AG10803 (cell line): ENCODE data around the gene TNFAIP2.

Experiments used
- DNase-seq: peaks from one replicate; pipeline ENCODE4 v3.0.0; 2010; ENCODE audit warnings: low read depth
- H3K4me3 ChIP-seq: 2 replicates; pipeline ENCODE4 v1.5.1; 2011; ENCODE audit warnings: mild to moderate bottlenecking, low read length, control low read depth
- CTCF ChIP-seq: conservative IDR thresholded peaks from 2 replicates; pipeline ENCODE4 v1.5.1; 2011; ENCODE audit warnings: mild to moderate bottlenecking, low read length, control low read depth, inconsistent platforms

Gene TNFAIP2

DNA sequence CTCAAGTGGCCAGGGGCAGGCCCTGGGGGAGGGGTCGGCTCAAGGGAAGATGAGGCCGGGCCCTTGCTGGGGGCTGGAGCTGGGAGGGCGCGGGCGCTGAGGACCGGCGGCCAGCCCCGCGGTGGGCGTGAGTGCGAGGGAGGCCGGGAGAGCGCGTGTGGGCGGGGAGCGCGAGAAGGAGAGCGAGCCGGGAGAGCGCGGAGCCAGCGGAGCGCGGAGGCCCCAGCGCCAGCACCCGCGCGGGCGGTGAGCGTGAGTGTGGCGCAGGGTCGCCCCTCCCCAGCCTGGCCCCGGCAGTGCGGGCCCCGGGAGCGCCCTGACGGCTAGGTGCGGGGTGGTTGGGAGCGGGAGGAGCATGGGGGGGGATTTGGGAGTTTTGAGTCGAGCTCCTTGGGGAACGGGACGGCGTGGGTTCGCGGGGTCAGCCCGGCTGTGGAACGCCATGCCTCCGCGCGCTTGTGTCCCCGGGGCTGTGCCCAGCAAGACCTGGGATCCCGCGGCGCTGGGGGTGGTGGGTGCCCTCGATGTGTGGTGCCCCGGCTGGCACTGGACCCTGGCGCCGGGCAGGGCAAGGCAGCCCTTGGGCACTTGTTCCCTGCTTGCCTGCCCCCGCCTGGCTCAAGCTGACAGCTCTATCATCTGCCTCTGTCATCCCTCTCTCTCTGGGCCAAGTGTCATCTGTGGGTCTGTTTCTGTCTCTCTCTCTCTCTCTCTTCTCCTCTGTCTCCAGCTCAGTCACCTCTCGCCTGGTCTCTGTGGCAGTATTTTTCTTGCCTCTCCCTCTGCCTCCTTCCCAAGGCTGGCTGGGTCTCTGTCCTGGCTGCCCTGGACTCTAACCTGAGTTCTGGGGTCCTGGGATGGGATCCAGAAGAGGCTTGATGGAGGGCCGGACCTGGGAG is 39.0 kb upstream of the TNFAIP2 start, which contains the start of gene LBHD2:
Gene LBHD2, plus strand, starts transcription at position 190 of the 899 bp plus-strand sequence. CDS start 1,803 bp downstream, outside the sequence.
- H3K4me3 ChIP-seq = no peak within 1 kb of the TSS
- DNase-seq = no peak
- no peak for TF ChIP-seq CTCF

GRCh38 chr14:103085106-103086091 is 37.9 kb upstream of the TNFAIP2 start:
- no peak for DNase-seq
- peak; percentile 15; the same call in 1 of the 2 replicates for TF ChIP-seq CTCF
- no peak overlapping the region for H3K4me3 ChIP-seq

DNA sequence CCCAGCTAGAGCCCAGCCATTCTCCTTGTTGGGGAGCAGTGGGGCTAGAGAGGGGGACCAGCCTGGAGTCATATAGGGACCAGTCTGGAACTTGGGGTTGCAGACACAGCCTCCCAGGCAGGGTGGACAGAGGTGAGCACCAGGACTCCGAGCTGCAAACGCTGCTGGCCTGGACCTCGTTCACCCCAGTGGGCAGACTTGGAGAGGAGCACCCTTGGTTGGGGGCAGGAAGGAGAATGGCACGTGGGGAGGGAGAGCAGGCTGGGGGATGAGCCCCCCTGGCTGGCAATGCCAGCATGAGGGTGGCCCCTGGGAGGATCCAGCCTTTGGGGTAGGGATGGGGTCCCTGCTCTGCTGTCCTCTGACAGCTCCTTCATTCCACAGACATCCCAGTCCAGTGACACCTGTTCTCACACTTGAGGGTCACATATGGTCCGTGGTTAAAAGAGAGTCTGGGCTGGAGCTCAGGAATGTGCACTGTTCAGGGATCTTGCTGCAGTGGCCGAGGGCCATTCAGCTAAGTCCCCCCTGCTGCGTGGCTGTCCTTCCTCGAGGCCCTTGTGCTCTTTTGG is 36.4 kb upstream of the TNFAIP2 start:
- H3K4me3 ChIP-seq = no peak overlapping the region
- DNase-seq = no peak
- no peak for TF ChIP-seq CTCF

DNA sequence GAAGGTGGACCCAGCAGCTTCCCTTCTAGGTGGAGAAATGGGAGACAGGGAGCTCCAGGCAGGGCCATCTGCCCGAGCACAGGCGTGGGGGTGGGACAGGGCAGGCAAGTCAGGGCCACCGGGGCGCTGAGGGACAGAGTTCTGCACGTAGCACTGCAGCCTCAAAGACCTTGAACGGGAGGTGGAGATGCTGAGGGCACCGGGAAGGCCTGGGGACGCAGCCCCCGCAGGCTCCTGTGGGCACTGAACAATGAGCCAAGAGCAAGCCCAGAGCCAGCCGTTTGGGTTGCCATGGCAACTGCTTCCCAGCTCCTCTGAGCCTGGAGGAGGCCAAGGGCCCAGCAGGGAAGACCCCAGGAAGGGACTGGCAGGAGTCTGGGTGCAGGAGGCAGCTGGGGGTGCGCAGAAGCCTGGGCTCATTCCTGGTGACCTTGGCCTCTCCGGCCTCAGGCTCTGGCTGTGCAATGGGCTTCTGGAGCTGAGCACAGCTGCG is 35.9 kb upstream of the TNFAIP2 start:
- DNase-seq = no peak
- no peak overlapping the region for H3K4me3 ChIP-seq
- TF ChIP-seq CTCF = no peak

DNA sequence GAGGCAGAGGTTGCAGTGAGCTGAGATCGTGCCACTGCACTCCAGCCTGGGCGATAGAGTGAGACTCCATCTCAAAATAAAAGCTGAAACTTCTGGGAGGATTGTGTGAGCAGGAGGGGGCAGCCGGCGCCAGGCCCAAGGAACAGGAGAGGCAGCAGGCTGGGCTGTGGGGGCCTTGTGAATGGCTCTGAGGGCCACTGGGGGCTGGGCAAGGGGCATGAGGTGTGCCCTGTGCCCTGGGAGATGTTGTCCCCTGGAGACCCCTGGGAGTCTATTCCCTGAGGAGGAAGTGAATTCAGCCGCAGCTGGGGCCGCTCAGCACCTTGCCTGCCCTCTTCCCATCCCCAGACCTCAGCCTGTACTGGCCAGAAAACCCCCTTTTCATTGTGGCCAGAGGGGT is 34.3 kb upstream of the TNFAIP2 start:
- no peak for DNase-seq
- H3K4me3 ChIP-seq = no peak overlapping the region
- TF ChIP-seq CTCF = no peak

GRCh38 chr14:103089386-103090335 is 33.6 kb upstream of the TNFAIP2 start:
- DNase-seq = no peak
- H3K4me3 ChIP-seq = no peak overlapping the region
- TF ChIP-seq CTCF = no peak
